Stimulated activated CD4-positive, alpha-beta T cell treated with anti-CD3 and anti-CD28 coated beads, TNF-alpha, amount 100 ng/mL, for 24 hours (primary cell): ENCODE data around the gene CDK18.

Experiments
- DNase-seq, 3 experiments: peaks; one replicate each; pipeline ENCODE4 v3.0.0-alpha.2; 2020; ENCODE audit warnings: low read depth in 3 of 3

The CDK18 gene

GRCh38 chr1:205537386-205538018, 33.0 kb downstream of the CDK18 start:
- no peak for DNase-seq

- DNase-seq, result no peak
Observed at GRCh38 chr1:205538235-205538840, 33.9 kb downstream of the CDK18 start.

GRCh38 chr1:205541161-205541886, 36.9 kb downstream of the CDK18 start:
- DNase-seq, result no peak

DNA sequence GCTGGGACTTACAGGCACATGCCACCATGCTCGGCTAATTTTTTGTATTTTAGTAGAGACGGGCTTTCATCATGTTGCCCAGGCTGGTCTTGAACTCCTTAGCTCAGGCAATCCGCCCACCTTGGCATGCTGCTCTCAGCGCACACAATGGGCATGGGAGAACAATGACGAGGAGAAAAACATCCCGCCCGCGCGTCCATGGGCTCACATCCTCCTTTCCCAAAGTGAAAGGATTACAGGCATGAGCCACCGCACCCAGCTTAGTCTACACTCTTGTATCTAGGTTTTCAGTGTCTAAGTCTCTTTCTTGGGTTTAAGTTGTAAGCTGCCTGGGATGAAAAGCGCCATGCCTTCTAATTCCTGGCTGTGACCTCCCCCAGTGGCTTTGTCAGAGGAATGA, 37.9 kb downstream of the CDK18 start:
- no peak for DNase-seq

DNA sequence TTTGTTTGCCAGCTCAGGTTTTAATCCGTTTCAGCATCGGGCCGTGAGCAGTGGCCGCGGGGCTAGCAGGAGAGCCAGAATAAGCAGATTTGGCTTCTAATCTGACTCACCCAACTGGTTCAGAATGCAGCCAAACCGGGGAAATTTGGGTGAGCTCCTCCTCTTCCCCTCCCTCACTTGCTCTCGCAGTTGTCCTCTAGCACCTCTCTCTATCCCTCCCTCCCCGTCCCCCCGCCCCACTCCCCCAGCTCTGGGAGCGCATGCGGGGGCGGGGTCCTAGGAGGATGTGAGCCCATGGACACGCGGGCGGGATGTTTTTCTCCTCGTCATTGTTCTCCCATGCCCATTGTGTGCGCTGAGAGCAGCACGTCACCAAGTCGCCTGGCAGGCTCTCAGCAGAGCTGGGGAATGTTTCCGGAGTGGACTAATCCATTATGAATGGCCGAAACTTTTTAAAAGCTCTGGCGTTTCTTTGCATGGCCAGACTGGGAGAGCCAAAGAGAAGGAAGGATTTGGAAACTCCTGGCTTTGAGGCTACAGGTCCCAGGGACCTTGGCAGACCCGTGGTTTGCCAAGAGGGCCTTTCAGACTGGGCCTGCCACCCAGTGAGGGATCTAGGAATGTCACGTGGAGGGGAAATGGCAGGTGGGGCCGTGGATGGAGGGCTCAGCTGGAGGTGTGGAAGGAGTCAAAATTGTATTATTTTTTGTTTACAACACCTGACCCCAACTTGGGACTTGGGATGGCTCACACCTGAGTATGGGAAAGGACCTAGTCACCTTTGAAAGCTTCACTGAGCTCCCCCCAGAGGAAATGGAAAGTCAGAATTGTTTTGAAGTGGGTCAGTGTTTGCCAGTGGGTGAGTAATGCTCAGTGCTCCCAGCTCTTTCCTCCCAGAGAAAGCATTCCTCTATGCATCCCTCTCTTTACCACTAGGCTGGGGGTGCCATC, 39.2 kb downstream of the CDK18 start:
- DNase-seq, result peak in 1 of 3 experiments; percentile 29

GRCh38 chr1:205545001-205545919, 40.8 kb downstream of the CDK18 start:
- DNase-seq, result no peak

- no peak for DNase-seq
Observed at GRCh38 chr1:205545991-205546390, 41.5 kb downstream of the CDK18 start.

- DNase-seq, result no peak
Observed at GRCh38 chr1:205546541-205546940, 42.1 kb downstream of the CDK18 start.

GRCh38 chr1:205547936-205548827, 43.7 kb downstream of the CDK18 start:
- DNase-seq, result no peak

GRCh38 chr1:205554026-205554811, 49.8 kb downstream of the CDK18 start:
- no peak for DNase-seq

DNA sequence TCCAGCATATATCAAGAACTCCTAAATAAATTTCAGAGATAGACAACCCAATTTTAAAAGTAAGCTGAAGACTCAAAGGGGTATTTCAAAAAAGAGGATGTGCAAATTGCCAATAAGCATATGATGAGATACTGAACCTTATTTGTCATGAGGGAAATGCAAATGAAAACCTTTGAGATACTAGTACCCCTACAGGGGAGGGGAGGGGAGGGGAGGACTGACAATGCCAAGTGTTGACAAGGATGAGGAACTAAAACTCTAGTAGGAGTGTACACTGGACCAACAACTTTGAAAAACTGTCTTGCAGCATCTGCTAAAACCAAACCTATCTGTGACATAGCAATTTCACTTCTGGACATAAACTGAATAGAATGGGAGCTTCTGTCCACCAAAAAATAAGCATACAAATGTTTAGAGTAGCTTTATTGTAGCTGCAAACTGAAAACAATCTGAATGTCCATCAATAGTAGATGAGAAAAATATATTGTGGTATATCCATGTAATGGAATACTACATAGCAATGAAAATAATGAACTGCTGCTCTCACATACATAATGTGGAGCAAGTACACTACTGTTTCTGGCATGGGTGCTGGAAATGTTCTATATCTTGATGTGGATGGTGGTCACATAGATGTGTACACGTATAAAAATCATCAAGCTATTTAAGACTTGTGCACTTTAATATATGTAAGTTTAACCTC, 57.2 kb downstream of the CDK18 start:
- DNase-seq, result no peak

DNA sequence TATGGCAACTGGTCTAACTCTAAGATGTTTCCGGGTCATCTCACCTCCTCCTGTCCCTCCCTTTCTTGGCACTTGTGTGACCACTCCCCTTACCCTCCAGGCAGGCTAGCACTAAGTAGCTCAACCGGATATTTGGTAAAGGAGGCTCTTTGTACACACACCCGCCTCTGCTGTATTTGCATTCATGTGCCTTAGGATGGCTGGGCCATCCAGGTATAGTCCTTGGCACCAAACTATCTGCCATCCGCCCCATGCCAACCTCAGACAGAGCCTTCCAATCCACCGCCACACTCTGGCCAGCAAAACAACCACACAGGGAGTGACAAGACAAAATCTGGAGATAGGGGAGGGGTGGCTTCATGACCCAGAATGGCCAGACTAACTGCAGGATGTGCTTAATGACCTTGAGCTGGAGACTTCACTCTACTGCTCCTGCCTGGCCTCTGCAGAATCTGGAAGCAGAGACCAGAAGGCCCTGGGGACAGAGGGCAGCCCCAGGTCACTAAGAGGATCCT, 59.5 kb downstream of the CDK18 start:
- no peak for DNase-seq

GRCh38 chr1:205565799-205566198, 61.3 kb downstream of the CDK18 start:
- no peak for DNase-seq

- no peak for DNase-seq
Observed at GRCh38 chr1:205567716-205568115, 63.2 kb downstream of the CDK18 start.

- no peak for DNase-seq
Observed at GRCh38 chr1:205568135-205568468, 63.6 kb downstream of the CDK18 start.

DNA sequence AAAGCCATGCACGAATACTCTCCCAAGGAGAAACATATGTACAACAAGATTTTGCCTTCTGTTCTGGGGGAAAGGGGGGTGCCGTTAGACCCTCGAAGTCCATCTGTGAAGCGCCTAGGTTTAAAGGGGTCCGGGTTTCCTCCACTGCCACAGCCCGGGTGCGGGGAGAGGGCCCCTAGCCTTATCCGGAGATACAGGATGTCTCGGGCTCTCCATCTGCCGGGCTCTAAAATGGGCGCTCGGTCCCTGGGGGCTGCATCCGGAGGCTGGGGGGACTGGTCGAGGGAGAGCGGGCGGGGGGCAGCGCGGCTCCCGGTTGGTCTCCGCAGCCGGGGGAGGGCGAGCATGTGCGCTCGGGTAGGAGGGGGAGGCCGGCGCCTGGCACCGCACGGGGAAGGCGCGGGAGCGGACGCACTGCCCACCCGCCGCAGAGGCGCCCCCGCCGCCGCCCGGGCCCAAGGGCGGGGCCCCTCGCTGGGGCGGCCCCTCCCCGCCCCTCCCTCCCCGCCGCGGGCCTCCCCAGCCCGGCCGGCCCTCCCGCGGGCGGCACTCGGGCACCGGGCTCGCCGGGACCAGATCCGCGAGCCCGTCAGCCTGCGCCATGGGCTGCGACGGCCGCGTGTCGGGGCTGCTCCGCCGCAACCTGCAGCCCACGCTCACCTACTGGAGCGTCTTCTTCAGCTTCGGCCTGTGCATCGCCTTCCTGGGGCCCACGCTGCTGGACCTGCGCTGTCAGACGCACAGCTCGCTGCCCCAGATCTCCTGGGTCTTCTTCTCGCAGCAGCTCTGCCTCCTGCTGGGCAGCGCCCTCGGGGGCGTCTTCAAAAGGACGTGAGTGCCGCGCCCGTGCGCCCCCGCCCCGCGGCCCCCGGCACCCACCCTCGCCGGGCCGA, 64.2 kb downstream of the CDK18 start:
- DNase-seq, result no peak
